Keratinocyte (primary cell): ENCODE data around the gene ULK4. TPM values are rescaled to one million over a fixed set of nuclear protein-coding genes. Genes with fewer than 3 reads are reported as not detected.

ENCODE experiments used
- DNase-seq: peaks from one replicate; pipeline ENCODE4 v3.0.0-alpha.2; 2011; ENCODE audit warnings: low read depth, missing footprints, low spot score
- FAIRE-seq: peaks from 2 replicates; lab custom pipeline; 2011; peaks lifted over from hg19 to GRCh38; lab: Jason Lieb, UNC
- H2AFZ ChIP-seq: 2 replicates; pipeline ENCODE4 v1.6.0; 2012; ENCODE audit warnings: low read length, control low read depth, inconsistent platforms; ENCODE audit not compliant: control insufficient read depth
- H3K27ac ChIP-seq: 2 replicates; pipeline ENCODE4 v1.5.1; 2011; ENCODE audit warnings: low read length; ENCODE audit not compliant: control insufficient read depth, insufficient read depth
- H3K27me3 ChIP-seq: 3 replicates; pipeline ENCODE4 v1.6.0; 2011; ENCODE audit warnings: low read length; ENCODE audit not compliant: control insufficient read depth, insufficient read depth; ENCODE audit errors: extremely low read depth
- H3K36me3 ChIP-seq, 2 experiments: 2 replicates in 1 of 2; 3 replicates in 1 of 2; pipeline ENCODE4 v1.5.1; 2011; ENCODE audit warnings: low read length in 2 of 2, mild to moderate bottlenecking in 1 of 2; ENCODE audit not compliant: control insufficient read depth in 2 of 2, insufficient read depth in 2 of 2; ENCODE audit errors: extremely low read depth in 1 of 2
- H3K4me1 ChIP-seq: 3 replicates; pipeline ENCODE4 v1.5.1; 2011; ENCODE audit warnings: low read length; ENCODE audit not compliant: control insufficient read depth, insufficient read depth; ENCODE audit errors: extremely low read depth
- H3K4me2 ChIP-seq: 3 replicates; pipeline ENCODE4 v1.6.0; 2011; ENCODE audit warnings: low read depth, low read length; ENCODE audit not compliant: control insufficient read depth, insufficient read depth; ENCODE audit errors: extremely low read depth
- H3K4me3 ChIP-seq, 3 experiments: fragments of 200-600 bp in 1 of 3; sonication (generic) in 1 of 3; 2 replicates in 2 of 3; 3 replicates in 1 of 3; pipeline ENCODE4 v1.5.1; 2011 to 2016; ENCODE audit warnings: low read length in 3 of 3, mild to moderate bottlenecking in 3 of 3, control low read depth in 2 of 3, inconsistent platforms in 1 of 3, low read depth in 1 of 3, mixed read lengths in 1 of 3, mixed run types in 1 of 3, moderate library complexity in 1 of 3; ENCODE audit not compliant: control insufficient read depth in 2 of 3, insufficient read depth in 2 of 3; ENCODE audit errors: extremely low read depth in 1 of 3
- H3K79me2 ChIP-seq: 2 replicates; pipeline ENCODE4 v1.6.0; 2012; ENCODE audit warnings: low read length; ENCODE audit not compliant: control insufficient read depth, insufficient read depth
- H3K9ac ChIP-seq: 3 replicates; pipeline ENCODE4 v1.6.0; 2011; ENCODE audit warnings: low read length; ENCODE audit not compliant: control insufficient read depth, insufficient read depth; ENCODE audit errors: extremely low read depth
- H3K9me1 ChIP-seq: 3 replicates; pipeline ENCODE4 v1.6.0; 2011; ENCODE audit warnings: low read length; ENCODE audit not compliant: control insufficient read depth, insufficient read depth; ENCODE audit errors: extremely low read depth
- H3K9me3 ChIP-seq: 2 replicates; pipeline ENCODE4 v1.5.1; 2012; ENCODE audit warnings: low read depth, low read length; ENCODE audit not compliant: control insufficient read depth
- H4K20me1 ChIP-seq: 3 replicates; pipeline ENCODE4 v1.6.0; 2011; ENCODE audit warnings: low read length; ENCODE audit not compliant: control insufficient read depth, insufficient read depth; ENCODE audit errors: extremely low read depth
- EZH2 ChIP-seq: IDR thresholded peaks from one replicate; pipeline ENCODE4 v1.6.1; 2012; ENCODE audit warnings: inconsistent platforms, mild to moderate bottlenecking, low read length, moderate library complexity
- dilution Hi-C: fragments of 300-500 bp; cut with MboI; formaldehyde crosslinking; loops from one replicate; pipeline ENCODE4 v1.7.0; 2020; ENCODE audit warnings: low sequenced_read_pairs; ENCODE audit not compliant: extremely low pct_ligation_motif_present
- polyA plus RNA-seq, 5 experiments: library from polyadenylated mRNA; depleted of rRNA in 3 of 5; stranded (reverse) in 3 of 5; stranded (forward) in 1 of 5; unstranded in 1 of 5; fragments of >200 nt; gene quantifications; 1 replicate in 1 of 5; 2 replicates in 3 of 5; 3 replicates in 1 of 5; pipeline versions ENCODE4 v1.2.1 to v1.2.3, GENCODE V29; 2011 to 2012; ENCODE audit warnings: missing spikeins in 2 of 5, low read depth in 1 of 5, low replicate concordance in 1 of 5
- TF ChIP-seq, protein P1 (sequence below), 3 experiments: IDR thresholded peaks in 1 of 3; conservative IDR thresholded peaks in 1 of 3; optimal IDR thresholded peaks in 1 of 3; 2 replicates in 2 of 3; 3 replicates in 1 of 3; pipeline versions ENCODE3 to v1.5.1; 2011; ENCODE audit warnings: low read length in 3 of 3, mild to moderate bottlenecking in 3 of 3, moderate library complexity in 2 of 3, control low read depth in 1 of 3, inconsistent platforms in 1 of 3; ENCODE audit not compliant: insufficient read depth in 2 of 3; ENCODE audit errors: extremely low read depth in 1 of 3

Gene ULK4
- polyA plus RNA-seq, 1 donor (not counting 4 experiments of a cell fraction or from before 2014, with no cell fraction given): 6.1 TPM

DNA sequence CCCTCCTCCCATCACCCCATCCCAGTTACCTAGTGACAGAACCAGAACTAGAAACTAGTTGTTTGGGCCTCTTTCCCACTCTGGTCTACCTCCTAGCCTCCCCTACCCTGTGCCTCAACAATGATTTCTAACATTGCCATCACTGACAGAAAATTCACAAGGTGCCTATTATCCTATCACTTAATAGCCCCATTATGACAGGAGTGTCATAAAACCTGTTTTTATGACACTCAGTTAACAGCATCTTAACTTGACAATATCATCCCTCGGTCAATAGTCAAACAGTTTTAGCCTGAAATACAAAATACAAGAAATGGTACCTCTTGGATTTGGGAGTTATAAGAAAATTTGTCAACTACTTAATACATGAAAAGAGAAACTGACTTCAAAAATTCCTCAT is 46.5 kb downstream of the ULK4 start:
- Histone ChIP-seq H3K27me3 (no peaks in the 10 kb centered on the region), H3K27ac (no peak overlapping the region), H3K9me3 (no peaks in the 10 kb centered on the region), H3K9me1 (no peaks in the 10 kb centered on the region), H3K4me1 (no peaks in the 10 kb centered on the region), H3K79me2 (no peaks in the 10 kb centered on the region), H3K4me2 (no peak overlapping the region), H2AFZ (no peak overlapping the region), H3K36me3 (peaks cover 0 to 2% of the 10 kb centered on the region in 2 experiments), H3K4me3 (no peak overlapping the region), H4K20me1 (no peaks in the 10 kb centered on the region), H3K9ac (no peak overlapping the region)
- FAIRE-seq (peak; percentile 20), DNase-seq (no peak)
- no peak for TF ChIP-seq EZH2
- TF ChIP-seq, protein P1, sequence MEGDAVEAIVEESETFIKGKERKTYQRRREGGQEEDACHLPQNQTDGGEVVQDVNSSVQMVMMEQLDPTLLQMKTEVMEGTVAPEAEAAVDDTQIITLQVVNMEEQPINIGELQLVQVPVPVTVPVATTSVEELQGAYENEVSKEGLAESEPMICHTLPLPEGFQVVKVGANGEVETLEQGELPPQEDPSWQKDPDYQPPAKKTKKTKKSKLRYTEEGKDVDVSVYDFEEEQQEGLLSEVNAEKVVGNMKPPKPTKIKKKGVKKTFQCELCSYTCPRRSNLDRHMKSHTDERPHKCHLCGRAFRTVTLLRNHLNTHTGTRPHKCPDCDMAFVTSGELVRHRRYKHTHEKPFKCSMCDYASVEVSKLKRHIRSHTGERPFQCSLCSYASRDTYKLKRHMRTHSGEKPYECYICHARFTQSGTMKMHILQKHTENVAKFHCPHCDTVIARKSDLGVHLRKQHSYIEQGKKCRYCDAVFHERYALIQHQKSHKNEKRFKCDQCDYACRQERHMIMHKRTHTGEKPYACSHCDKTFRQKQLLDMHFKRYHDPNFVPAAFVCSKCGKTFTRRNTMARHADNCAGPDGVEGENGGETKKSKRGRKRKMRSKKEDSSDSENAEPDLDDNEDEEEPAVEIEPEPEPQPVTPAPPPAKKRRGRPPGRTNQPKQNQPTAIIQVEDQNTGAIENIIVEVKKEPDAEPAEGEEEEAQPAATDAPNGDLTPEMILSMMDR (optimal IDR thresholded peaks at IDR 0.05 in 1 of 3, IDR thresholded peaks at IDR 0.05 in 1 of 3, conservative IDR thresholded peaks at IDR 0.05 in 1 of 3; ENCODE audit: extremely low read depth in 1 of 3, insufficient read depth in 2 of 3, low read length in 3 of 3): no peak
- dilution Hi-C loops: loop anchor here (25.0 kb wide), 1 partner anchor 197 kb away; no protein-coding TSS in a partner anchor

DNA sequence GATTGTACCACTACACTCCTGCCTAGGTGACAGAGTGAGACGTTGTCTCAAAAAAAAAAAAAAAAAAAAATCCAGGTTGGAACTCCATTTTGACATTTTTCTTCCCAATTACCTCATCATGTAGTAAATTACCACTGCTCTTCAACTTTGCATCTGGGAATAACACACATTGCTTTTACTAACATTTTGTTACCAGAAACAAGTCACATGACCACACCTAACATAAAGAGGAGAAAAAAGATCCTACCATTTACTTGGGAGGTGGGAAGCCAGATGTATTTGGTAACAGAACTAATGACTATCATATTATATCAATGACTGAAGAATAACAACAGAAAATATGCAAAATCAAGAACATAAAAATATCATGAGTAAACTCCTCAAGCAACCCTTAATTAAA is 49.6 kb downstream of the ULK4 start:
- Histone ChIP-seq H3K79me2 (no peaks in the 10 kb centered on the region), H3K27me3 (no peaks in the 10 kb centered on the region), H3K27ac (no peak overlapping the region), H3K9me1 (no peaks in the 10 kb centered on the region), H4K20me1 (no peaks in the 10 kb centered on the region), H3K9ac (no peak overlapping the region), H3K9me3 (no peaks in the 10 kb centered on the region), H3K4me2 (no peak overlapping the region), H2AFZ (no peak overlapping the region), H3K4me1 (no peaks in the 10 kb centered on the region), H3K36me3 (peaks cover 0 to 2% of the 10 kb centered on the region in 2 experiments), H3K4me3 (no peak overlapping the region)
- no peak for TF ChIP-seq EZH2
- TF ChIP-seq, protein P1 (optimal IDR thresholded peaks at IDR 0.05 in 1 of 3, IDR thresholded peaks at IDR 0.05 in 1 of 3, conservative IDR thresholded peaks at IDR 0.05 in 1 of 3; ENCODE audit: extremely low read depth in 1 of 3, insufficient read depth in 2 of 3, low read length in 3 of 3): no peak
- no peak for DNase-seq
- no peak for FAIRE-seq
- dilution Hi-C loops: loop anchor here (25.0 kb wide), 1 partner anchor 200 kb away; no protein-coding TSS in a partner anchor
